Endothelial cell of umbilical vein (primary cell): Measurements from ENCODE around the gene UGCG. TPM values are rescaled to one million over a fixed set of nuclear protein-coding genes. Genes with fewer than 3 reads are reported as not detected.

ENCODE experiments used
- BruUV-seq: library from RNA; stranded (reverse); fragments of 400-500 nt; replicated peaks from 2 replicates; lab custom pipeline; 2021; lab: Mats Ljungman, UMichigan
- CTCF ChIA-PET: fragments of 300-600, 350-600 bp; sonication (Branson Sonifier 250); formaldehyde crosslinking; loops from one replicate; lab custom pipeline; 2021; ENCODE audit warnings: antibody characterized with exemption, inconsistent platforms; lab: Charles Lee
- POLR2A ChIA-PET: fragments of 300-600, 350-600 bp; sonication (Branson Sonifier 250); formaldehyde crosslinking; loops from one replicate; lab custom pipeline; 2021; ENCODE audit warnings: antibody characterized with exemption, inconsistent platforms; lab: Charles Lee
- DNase-seq: peaks from one replicate; pipeline ENCODE4 v3.0.0-alpha.2; 2011; ENCODE audit warnings: low read depth, low spot score
- FAIRE-seq: peaks from 2 replicates; lab custom pipeline; 2011; peaks lifted over from hg19 to GRCh38; lab: Jason Lieb, UNC
- H2AFZ ChIP-seq: 2 replicates; pipeline ENCODE4 v1.6.0; 2012; ENCODE audit warnings: low read depth, low read length, control low read depth, inconsistent platforms
- H3K27ac ChIP-seq: 2 replicates; pipeline ENCODE4 v1.5.1; 2011; ENCODE audit warnings: low read depth, mild to moderate bottlenecking, control low read depth, low read length, moderate library complexity; ENCODE audit not compliant: insufficient read depth
- H3K27me3 ChIP-seq, 2 experiments: 2 replicates each; pipeline versions ENCODE4 v1.6.0 to v1.6.1; 2011; ENCODE audit warnings: low read length in 2 of 2, mixed read lengths in 1 of 2; ENCODE audit not compliant: control insufficient read depth in 2 of 2, insufficient read depth in 2 of 2
- H3K36me3 ChIP-seq, 2 experiments: 2 replicates in 1 of 2; 3 replicates in 1 of 2; pipeline ENCODE4 v1.5.1; 2011; ENCODE audit warnings: low read length in 2 of 2, mild to moderate bottlenecking in 1 of 2, moderate library complexity in 1 of 2; ENCODE audit not compliant: control insufficient read depth in 2 of 2, insufficient read depth in 2 of 2; ENCODE audit errors: extremely low read depth in 1 of 2
- H3K4me1 ChIP-seq: 3 replicates; pipeline ENCODE4 v1.5.1; 2011; ENCODE audit warnings: mild to moderate bottlenecking, low read length; ENCODE audit not compliant: control insufficient read depth, insufficient read depth; ENCODE audit errors: extremely low read depth
- H3K4me2 ChIP-seq: 2 replicates; pipeline ENCODE4 v1.6.1; 2011; ENCODE audit warnings: low read length, control low read depth, mixed read lengths; ENCODE audit not compliant: insufficient read depth
- H3K4me3 ChIP-seq, 3 experiments: fragments of 200-600 bp in 1 of 3; sonication (generic), shearing (Covaris generic) in 1 of 3; replicated peaks in 1 of 3; 2 replicates each; pipeline ENCODE4 v1.5.1; 2011 to 2016; ENCODE audit warnings: control low read depth in 3 of 3, low read length in 3 of 3, mild to moderate bottlenecking in 2 of 3, inconsistent platforms in 1 of 3, low read depth in 1 of 3, moderate library complexity in 1 of 3; ENCODE audit not compliant: insufficient read depth in 1 of 3
- H3K79me2 ChIP-seq: 2 replicates; pipeline ENCODE4 v1.6.0; 2012; ENCODE audit warnings: low read length, inconsistent platforms; ENCODE audit not compliant: control insufficient read depth, insufficient read depth
- H3K9ac ChIP-seq: replicated peaks from 2 replicates; pipeline ENCODE3; 2011; ENCODE audit warnings: low read length, control low read depth; ENCODE audit not compliant: insufficient read depth; ENCODE audit errors: extremely low read depth
- H3K9me1 ChIP-seq: replicated peaks from 3 replicates; pipeline ENCODE4 v1.6.0; 2011; ENCODE audit warnings: mild to moderate bottlenecking, low read length; ENCODE audit not compliant: control insufficient read depth, insufficient read depth; ENCODE audit errors: extremely low read depth
- H3K9me3 ChIP-seq: replicated peaks from 2 replicates; pipeline ENCODE4 v1.5.1; 2012; ENCODE audit warnings: low read length, inconsistent platforms; ENCODE audit not compliant: control insufficient read depth, insufficient read depth
- H4K20me1 ChIP-seq: replicated peaks from 2 replicates; pipeline ENCODE3; 2011; ENCODE audit warnings: mild to moderate bottlenecking, low read length; ENCODE audit not compliant: control insufficient read depth, insufficient read depth; ENCODE audit errors: extremely low read depth
- CTCF ChIP-seq, 2 donors: IDR thresholded peaks; 1 replicate in 1 of 2; 2 replicates in 1 of 2; pipeline ENCODE4 v1.5.1; 2011; ENCODE audit warnings: low read length in 2 of 2, mild to moderate bottlenecking in 2 of 2, moderate library complexity in 2 of 2, control low read depth in 1 of 2, inconsistent platforms in 1 of 2, low read depth in 1 of 2; ENCODE audit not compliant: insufficient read depth in 1 of 2; ENCODE audit errors: extremely low read depth in 1 of 2
- EZH2 ChIP-seq: IDR thresholded peaks from 2 replicates; pipeline ENCODE4 v1.6.1; 2012; ENCODE audit warnings: borderline replicate concordance, low read depth, mild to moderate bottlenecking, moderate library complexity, low read length, inconsistent platforms; ENCODE audit not compliant: severe bottlenecking
- FOS ChIP-seq: IDR thresholded peaks from 2 replicates; pipeline ENCODE4 v1.6.1; 2011; ENCODE audit warnings: mild to moderate bottlenecking, low read length, moderate library complexity, borderline replicate concordance; ENCODE audit not compliant: insufficient read depth
- GATA2 ChIP-seq: IDR thresholded peaks from 2 replicates; pipeline ENCODE4 v1.7.0; 2011; ENCODE audit warnings: low read depth, mild to moderate bottlenecking, moderate library complexity, mixed read lengths, low read length; ENCODE audit not compliant: insufficient read length, insufficient read depth
- JUN ChIP-seq: IDR thresholded peaks from 2 replicates; pipeline ENCODE4 v1.6.1; 2011; ENCODE audit warnings: borderline replicate concordance, low read depth; ENCODE audit not compliant: insufficient read length, insufficient read depth
- MYC ChIP-seq: IDR thresholded peaks from one replicate; pipeline ENCODE4 v1.6.1; 2011; ENCODE audit warnings: mild to moderate bottlenecking, low read depth, low read length
- POLR2A ChIP-seq: IDR thresholded peaks from 2 replicates; pipeline ENCODE4 v1.6.1; 2012; ENCODE audit warnings: low read depth, mild to moderate bottlenecking, control low read depth, low read length
- POLR2AphosphoS5 ChIP-seq: IDR thresholded peaks from 2 replicates; pipeline ENCODE4 v1.6.1; 2012; ENCODE audit warnings: low read depth, mild to moderate bottlenecking, control low read depth, low read length, moderate library complexity; ENCODE audit not compliant: insufficient read depth
- dilution Hi-C: fragments of 300-500 bp; cut with MboI; formaldehyde crosslinking; loops from one replicate; pipeline ENCODE4 v1.15.0; 2019; ENCODE audit warnings: low sequenced_read_pairs; ENCODE audit not compliant: extremely low pct_ligation_motif_present
- intact Hi-C: fragments of 100-400 bp; cut with micrococcal nuclease; formaldehyde crosslinking; loops from one replicate; pipeline ENCODE4 v1.10.0; 2022
- polyA plus RNA-seq, 4 experiments: library from polyadenylated mRNA; depleted of rRNA in 3 of 4; stranded (reverse) in 3 of 4; unstranded in 1 of 4; fragments of >200 nt; gene quantifications; 2 replicates each; pipeline versions ENCODE4 v1.2.1 to v1.2.3, GENCODE V29; 2011 to 2012; ENCODE audit warnings: missing spikeins in 1 of 4
- total RNA-seq: library from RNA; stranded (reverse); gene quantifications from 2 replicates; pipeline ENCODE4 v1.2.3, GENCODE V29; 2021

UGCG gene
- total and polyA plus RNA-seq, 2 donors (not counting 3 experiments of a cell fraction or from before 2014, with no cell fraction given) = 28.5 to 38.5 TPM

GRCh38 chr9:111943746-111944145 is 47.1 kb downstream of the UGCG start:
- dilution Hi-C loops (no loop called here), intact Hi-C loops (no loop called here)
- DNase-seq = no peak
- H3K27me3 ChIP-seq = no peaks in the 10 kb centered on the region
- H3K36me3 ChIP-seq = no peaks in the 10 kb centered on the region
- no peak overlapping the region for H3K9ac ChIP-seq
- H3K4me2 ChIP-seq = no peak overlapping the region
- FAIRE-seq = no peak
- TF ChIP-seq POLR2AphosphoS5 = no peak
- TF ChIP-seq CTCF (IDR thresholded peaks at IDR 0.05; ENCODE audit: extremely low read depth in 1 of 2, insufficient read depth in 1 of 2, low read depth in 1 of 2, low read length in 2 of 2) = no peak
- TF ChIP-seq MYC = no peak
- no peak for TF ChIP-seq POLR2A
- TF ChIP-seq JUN = no peak
- TF ChIP-seq FOS = peak; percentile 24
- no peak for TF ChIP-seq GATA2
- no peak for TF ChIP-seq EZH2
- no peaks in the 10 kb centered on the region for H3K4me1 ChIP-seq
- no peaks in the 10 kb centered on the region for H3K9me1 ChIP-seq
- no peaks in the 10 kb centered on the region for H4K20me1 ChIP-seq
- BruUV-seq = no TSS peak
- no peaks in the 10 kb centered on the region for H3K9me3 ChIP-seq
- no peak overlapping the region for H3K27ac ChIP-seq
- no peak overlapping the region for H2AFZ ChIP-seq
- CTCF ChIA-PET = interaction anchor here (1.3 kb wide), 1 partner anchor 131 kb away, joined by 5 read pairs; no protein-coding TSS in a partner anchor
- no peak overlapping the region for H3K4me3 ChIP-seq
- POLR2A ChIA-PET = no interaction called here
- H3K79me2 ChIP-seq = no peaks in the 10 kb centered on the region
